ENCODE results near the gene MYOM1.

Gene MYOM1

GRCh38 chr18:3219631-3220335 lies at the start of gene MYOM1:
Gene MYOM1 (minus strand): TSS chr18:3219968. CDS start chr18:3215223, 4,745 bp downstream.
- no peak for FAIRE-seq

- no peak for FAIRE-seq
Observed at GRCh38 chr18:3269241-3269913, 49.6 kb upstream of the MYOM1 start.

DNA sequence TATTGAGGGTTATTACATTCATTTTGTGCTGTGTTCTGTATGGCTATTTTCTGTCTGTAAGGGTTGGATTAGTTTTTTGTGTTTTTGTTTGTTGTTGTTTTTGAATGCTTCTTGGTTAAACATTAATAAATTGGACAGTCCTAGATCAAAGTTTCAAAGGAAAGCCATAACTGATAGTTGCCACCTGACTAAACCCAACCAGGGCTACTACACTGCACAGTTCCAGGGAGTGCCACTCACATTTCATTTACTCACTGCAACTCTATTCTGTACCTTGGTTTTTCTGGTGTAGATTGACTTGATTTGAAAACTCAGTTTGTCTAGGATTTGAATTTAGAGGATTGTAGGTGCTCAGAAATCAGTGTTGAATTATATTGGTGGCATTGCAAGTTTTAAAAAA lies 48.5 kb upstream of the MYOM1 start:
- FAIRE-seq, result no peak

DNA sequence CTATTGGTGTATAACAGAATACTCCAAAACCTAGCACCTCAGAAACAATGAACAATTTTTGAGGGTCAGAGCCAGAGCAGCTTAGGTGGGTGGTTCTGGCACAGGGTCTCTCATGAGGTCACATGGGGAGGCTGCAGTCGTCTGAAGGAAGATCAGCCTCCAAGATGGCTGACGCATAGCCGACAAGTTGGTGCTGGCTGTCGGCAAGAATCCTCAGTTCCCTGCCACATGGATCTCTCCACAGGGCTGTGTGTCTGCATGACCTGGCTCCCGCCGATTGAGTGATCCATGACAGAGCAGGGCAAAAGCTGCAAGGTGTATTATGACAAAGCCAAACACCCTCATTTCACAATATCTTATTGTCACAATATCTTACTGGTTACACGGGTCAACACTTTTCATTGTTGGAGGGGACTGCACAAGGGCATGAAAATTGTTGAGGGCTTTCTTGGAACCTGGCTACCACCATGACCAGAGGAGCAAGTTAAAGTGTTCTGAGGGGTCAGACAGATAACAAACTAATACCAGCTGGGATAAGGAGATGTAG lies 46.4 kb upstream of the MYOM1 start:
- FAIRE-seq, result no peak

- no peak for FAIRE-seq
Observed at GRCh38 chr18:3265564-3266033, 45.8 kb upstream of the MYOM1 start.

GRCh38 chr18:3264362-3264761 lies 44.6 kb upstream of the MYOM1 start:
- FAIRE-seq, result no peak

DNA sequence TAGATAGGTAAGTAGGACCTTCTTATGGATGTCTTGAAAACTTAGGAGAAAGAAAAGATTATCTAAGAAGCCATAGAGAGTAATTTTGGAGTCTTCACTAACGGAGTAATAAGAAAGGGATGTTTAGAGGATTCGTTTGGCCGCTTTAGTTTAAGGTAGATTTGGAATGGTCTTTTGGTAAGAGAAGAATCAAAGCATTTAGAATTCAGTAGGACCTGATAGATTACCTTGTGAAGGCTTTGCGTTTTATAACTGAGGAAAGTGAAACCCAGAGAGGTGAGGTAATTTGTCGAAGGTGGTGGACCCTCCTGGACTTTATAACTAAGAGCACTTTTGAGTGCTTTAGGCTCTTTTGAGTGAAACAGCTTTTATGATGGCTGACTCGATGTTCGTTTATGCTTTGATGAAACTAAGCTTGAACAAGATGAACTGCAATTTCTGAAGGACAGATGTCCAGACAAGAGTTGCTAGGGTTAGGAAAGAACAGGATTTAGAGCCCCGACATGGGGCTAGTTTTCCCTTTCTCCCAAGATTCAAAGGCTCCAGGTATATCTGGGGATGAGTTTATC lies 43.4 kb upstream of the MYOM1 start:
- FAIRE-seq, result no peak

DNA sequence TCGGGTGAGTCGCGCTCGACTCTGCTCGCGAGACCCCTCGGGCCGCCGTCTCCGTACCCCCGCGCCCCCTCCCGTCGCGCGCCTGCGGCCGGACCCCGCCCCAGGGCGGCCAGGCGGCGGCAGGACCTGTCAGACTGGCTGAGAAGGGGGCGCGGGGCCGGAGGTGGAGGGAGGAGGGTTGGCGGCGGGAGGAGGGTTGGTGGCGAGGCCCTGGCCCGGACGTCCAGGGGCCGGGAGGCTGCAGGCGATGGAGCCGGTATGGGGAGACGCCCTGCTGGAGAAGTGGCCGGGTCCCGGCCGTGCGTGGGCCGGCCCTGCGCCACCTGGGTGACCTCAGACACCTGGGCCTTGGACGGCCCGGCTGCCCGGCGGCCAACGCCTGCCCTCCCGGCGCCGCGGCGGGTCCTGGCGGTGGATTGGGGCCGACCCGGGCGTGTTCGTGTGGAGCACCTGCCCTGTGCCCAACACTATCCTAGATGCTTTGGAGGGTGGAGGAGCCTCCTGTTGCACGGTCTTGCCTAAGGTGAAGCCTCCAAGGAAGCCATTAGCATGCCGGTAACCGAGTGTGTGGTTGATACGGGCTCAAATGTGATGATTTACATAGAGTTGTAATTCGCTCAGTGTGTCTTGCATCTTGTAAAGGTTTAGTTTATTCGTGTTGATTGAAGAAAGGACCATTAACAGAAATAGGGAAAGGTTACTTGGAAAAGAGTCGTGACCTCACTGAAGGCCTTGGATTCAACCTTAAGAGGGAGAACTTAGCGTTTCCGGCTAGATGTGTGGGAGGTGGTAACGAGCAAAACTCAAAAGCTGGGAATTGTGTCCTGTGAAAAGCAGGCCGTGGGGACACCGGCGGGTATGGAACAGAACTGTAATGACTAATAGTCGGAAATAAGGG lies 42.7 kb upstream of the MYOM1 start:
- no peak for FAIRE-seq

- no peak for FAIRE-seq
Observed at GRCh38 chr18:3261373-3262233, 41.8 kb upstream of the MYOM1 start, which contains the start of gene MYL12B. Gene MYL12B (plus strand): TSS chr18:3262133. CDS start chr18:3272899, 10,766 bp downstream.

DNA sequence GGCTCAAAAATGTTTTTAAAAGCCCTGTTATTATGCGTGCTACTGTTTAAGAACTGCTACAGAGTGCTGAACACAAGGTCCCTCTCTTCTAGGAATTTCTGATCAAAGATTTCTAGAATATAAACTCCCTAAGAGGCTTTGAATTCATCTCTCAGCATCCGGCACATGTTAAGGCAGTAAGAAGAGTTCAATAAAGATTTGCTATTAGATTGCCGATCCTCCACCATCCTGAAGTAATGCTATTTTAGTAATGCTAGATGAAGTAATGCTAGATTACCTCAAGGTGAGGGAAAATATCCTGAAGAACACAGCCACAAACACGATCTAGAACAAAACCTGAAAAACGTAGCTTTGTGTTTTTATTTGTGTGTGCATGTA lies 41.2 kb upstream of the MYOM1 start:
- no peak for FAIRE-seq

DNA sequence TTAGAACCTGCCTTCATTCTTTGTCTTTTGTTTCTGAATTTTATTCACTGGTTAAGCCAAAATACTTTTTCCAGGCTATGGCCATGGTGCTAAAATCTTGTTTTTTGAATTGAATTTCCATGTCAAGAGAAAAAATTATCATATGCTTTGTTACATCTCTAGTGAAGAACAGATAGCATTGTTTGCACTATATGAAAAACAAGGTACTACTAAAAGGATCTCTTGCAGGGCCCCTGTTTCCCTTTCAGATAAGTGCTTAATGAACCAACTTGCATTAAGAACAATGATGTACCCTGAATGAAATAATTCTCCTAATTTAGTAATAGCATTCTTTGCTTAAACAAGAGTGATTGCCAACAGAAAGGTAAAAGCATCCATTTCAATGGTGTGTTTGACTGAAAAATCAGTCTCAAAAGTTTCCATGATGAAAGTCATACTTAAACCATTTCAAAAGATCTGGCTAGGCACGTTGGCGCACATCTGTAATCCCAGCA lies 37.9 kb upstream of the MYOM1 start:
- no peak for FAIRE-seq

DNA sequence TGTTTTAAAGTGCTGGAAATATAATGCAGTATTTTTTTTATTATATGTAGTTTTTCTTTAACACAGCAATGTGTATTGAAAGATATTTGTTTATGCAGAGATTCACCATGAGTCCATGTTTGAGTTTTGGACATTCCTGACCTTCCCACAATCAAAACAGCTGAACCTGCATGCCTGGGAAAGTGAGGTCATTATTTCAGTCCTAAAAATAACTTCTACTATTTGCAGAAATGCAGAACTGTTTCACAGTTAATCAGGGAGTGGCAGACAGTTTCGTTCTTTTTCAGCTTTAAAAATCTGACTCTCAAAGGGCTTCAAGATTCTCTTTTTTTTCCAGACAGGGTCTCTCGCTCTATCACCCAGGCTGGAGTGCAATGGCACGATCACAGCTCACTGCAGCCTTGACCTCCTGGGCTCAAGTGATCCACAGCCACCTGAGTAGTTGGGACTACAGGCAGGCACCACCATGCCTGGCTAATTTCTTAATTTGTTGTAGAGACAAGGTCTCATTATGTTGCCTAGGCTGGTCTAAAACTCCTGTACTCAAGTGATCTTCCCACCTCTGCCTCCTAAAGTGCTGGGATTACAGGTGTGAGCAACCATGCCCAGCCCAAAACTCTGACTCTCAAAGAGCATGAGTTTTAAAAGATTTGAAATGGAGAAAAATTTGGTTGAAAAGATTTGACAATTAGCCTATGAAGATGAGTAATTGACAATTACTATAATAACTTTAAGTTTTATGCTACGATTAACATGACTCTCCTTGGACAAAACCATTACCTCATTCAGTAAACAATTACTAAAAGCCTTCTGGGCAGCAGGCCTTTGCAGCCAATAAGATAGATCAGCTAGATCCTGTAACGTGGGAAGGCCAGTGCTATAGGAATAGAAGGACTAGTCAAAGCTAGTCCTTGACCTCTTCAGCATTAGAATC lies 37.2 kb upstream of the MYOM1 start:
- FAIRE-seq, result no peak

GRCh38 chr18:3255611-3256165 lies 35.9 kb upstream of the MYOM1 start:
- FAIRE-seq, result no peak

- FAIRE-seq, result no peak
Observed at GRCh38 chr18:3254725-3255124, 35.0 kb upstream of the MYOM1 start.

- FAIRE-seq, result no peak
Observed at GRCh38 chr18:3252843-3253242, 33.1 kb upstream of the MYOM1 start.

GRCh38 chr18:3251963-3252277 lies 32.2 kb upstream of the MYOM1 start:
- FAIRE-seq, result no peak

DNA sequence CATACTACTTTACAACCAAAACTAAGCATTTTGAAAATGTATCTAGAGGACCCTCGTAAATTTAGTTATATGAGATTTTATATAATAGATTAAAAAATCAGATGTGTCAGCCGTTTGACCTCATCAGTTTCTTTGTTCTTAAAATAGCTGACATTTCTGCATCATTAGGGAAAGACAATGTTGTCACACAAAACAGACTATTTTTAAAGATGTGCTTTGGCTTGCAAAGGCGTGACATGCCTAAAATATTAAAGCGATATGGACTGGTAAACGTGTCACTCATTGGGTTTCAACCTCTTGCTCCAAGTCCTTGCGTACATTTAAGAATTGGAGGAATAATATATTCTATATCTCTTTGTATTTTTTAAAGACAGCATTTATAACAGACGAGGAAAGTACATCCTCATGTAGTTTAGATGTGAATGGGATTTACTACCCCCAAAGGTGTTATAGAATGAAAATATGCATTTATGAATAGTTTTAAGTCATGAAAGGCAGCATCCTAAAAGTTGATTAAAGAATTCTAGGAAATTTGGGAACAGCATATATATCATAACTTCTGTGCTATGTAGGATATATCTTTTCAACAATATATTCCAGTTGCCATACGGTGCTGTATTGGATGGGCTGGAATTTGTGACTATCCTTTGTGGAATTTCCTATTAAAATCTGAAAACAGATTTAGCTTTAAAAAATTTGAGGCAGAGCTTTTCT lies 31.6 kb upstream of the MYOM1 start:
- FAIRE-seq, result no peak

GRCh38 chr18:3250237-3251107 lies 30.7 kb upstream of the MYOM1 start:
- FAIRE-seq, result no peak

Data from TTC549 (cell line).